Measurements from ENCODE around the gene BNIP3.

DNA sequence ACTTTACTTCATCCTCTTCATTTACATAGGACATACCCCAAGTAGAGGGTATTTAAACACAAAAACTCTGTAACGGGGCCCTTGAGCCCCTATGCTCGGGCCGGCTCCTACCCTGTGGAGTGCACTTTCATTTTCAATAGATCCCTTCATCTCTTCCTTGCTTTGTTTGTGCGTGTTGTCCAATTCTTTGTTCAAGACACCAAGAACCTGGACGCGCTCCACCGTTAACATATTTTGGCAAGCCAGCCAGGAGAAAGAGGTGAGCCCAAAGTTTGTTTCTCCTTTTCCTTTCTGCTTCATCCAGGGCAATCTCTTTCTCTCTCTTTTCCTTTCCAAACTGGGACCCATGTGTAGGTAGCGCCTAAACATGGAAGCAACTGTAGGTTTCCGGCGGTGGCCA lies 26.0 kb upstream of the BNIP3 start:
- TF ChIP-seq CTCF (IDR thresholded peaks at IDR 0.05; ENCODE audit: control extremely low read depth in 1 of 3, insufficient read depth in 1 of 3, low read depth in 1 of 3, low read length in 3 of 3) (no peak), EZH2 (IDR thresholded peaks at IDR 0.05; ENCODE audit: low read depth, low read length, severe bottlenecking) (no peak), SIN3A (conservative IDR thresholded peaks at IDR 0.05 in 1 of 2, IDR thresholded peaks at IDR 0.05 in 1 of 2; ENCODE audit: low read depth in 1 of 2, low read length in 2 of 2) (no peak), TAF1 (IDR thresholded peaks at IDR 0.05; ENCODE audit: low read depth, low read length) (no peak), USF2 (IDR thresholded peaks at IDR 0.05; ENCODE audit: low read length) (no peak), POLR2A (IDR thresholded peaks at IDR 0.05; ENCODE audit: control extremely low read depth in 1 of 2, low read depth in 2 of 2, low read length in 2 of 2) (no peak), EP300 (IDR thresholded peaks at IDR 0.05; ENCODE audit: borderline replicate concordance in 1 of 2, low read depth in 2 of 2, low read length in 2 of 2) (no peak), POLR2AphosphoS5 (IDR thresholded peaks at IDR 0.05; ENCODE audit: low read depth, low read length) (no peak), EGR1 (IDR thresholded peaks at IDR 0.05; ENCODE audit: borderline replicate concordance, low read depth, low read length) (no peak), ZNF274 (IDR thresholded peaks at IDR 0.05; ENCODE audit: borderline replicate concordance, extremely low read depth, low read length) (no peak), CHD2 (IDR thresholded peaks at IDR 0.05; ENCODE audit: low read length) (no peak), JUND (IDR thresholded peaks at IDR 0.05; ENCODE audit: low read length) (no peak), YY1 (IDR thresholded peaks at IDR 0.05; ENCODE audit: low read depth, low read length) (no peak)
- TF ChIP-seq, protein P1, sequence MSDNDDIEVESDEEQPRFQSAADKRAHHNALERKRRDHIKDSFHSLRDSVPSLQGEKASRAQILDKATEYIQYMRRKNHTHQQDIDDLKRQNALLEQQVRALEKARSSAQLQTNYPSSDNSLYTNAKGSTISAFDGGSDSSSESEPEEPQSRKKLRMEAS (IDR thresholded peaks at IDR 0.05): no peak
